Femur (tissue), 1 donor: ENCODE data around the gene ANKRD13D.
"Not testable (repeated sequence)": the region's sequence is repeated elsewhere in the genome, so short reads cannot be mapped to it uniquely, and the experiment has no call there.

Source experiments
- DNase-seq: peaks from one replicate; pipeline ENCODE4 v3.0.0-alpha.2; 2017

Gene ANKRD13D

GRCh38 chr11:67304511-67305113 is 15.5 kb downstream of the ANKRD13D start:
- DNase-seq, result peak; percentile 27

GRCh38 chr11:67306769-67307544 is 17.9 kb downstream of the ANKRD13D start:
- no peak for DNase-seq

- DNase-seq, result no peak
Observed at GRCh38 chr11:67307545-67308001, 18.5 kb downstream of the ANKRD13D start.

- DNase-seq, result no peak
Observed at GRCh38 chr11:67308031-67308866, 19.1 kb downstream of the ANKRD13D start.

GRCh38 chr11:67309166-67309565 is 20.1 kb downstream of the ANKRD13D start:
- DNase-seq, result peak; percentile 20

GRCh38 chr11:67309661-67310061 is 20.6 kb downstream of the ANKRD13D start:
- DNase-seq, result no peak

GRCh38 chr11:67310246-67311050 is 21.3 kb downstream of the ANKRD13D start:
- DNase-seq, result no peak

- DNase-seq, result no peak
Observed at GRCh38 chr11:67311051-67311555, 22.0 kb downstream of the ANKRD13D start.

GRCh38 chr11:67311556-67312082 is 22.5 kb downstream of the ANKRD13D start:
- DNase-seq, result no peak

- peak; percentile 32 for DNase-seq
Observed at GRCh38 chr11:67312187-67313021, 23.3 kb downstream of the ANKRD13D start.

- no peak for DNase-seq
Observed at GRCh38 chr11:67313125-67313890, 24.2 kb downstream of the ANKRD13D start.

GRCh38 chr11:67314218-67314617 is 25.1 kb downstream of the ANKRD13D start:
- DNase-seq, result no peak

GRCh38 chr11:67315325-67315909 is 26.3 kb downstream of the ANKRD13D start:
- no peak for DNase-seq

- no peak for DNase-seq
Observed at GRCh38 chr11:67316882-67317204, 27.7 kb downstream of the ANKRD13D start.

- peak; percentile 98 for DNase-seq
Observed at GRCh38 chr11:67317205-67317887, 28.2 kb downstream of the ANKRD13D start.

- DNase-seq, result no peak
Observed at GRCh38 chr11:67317888-67318555, 28.9 kb downstream of the ANKRD13D start.

- DNase-seq, result not testable (repeated sequence)
Observed at GRCh38 chr11:67318876-67319275, 29.8 kb downstream of the ANKRD13D start.

- no peak for DNase-seq
Observed at GRCh38 chr11:67320011-67320410, 30.9 kb downstream of the ANKRD13D start.

- DNase-seq, result no peak
Observed at GRCh38 chr11:67320691-67321090, 31.6 kb downstream of the ANKRD13D start.
